GM12878 (cell line): ENCODE data around the gene CROCC. TPM values are rescaled to one million over a fixed set of nuclear protein-coding genes. Genes with fewer than 3 reads are reported as not detected.
"Not testable (repeated sequence)": the region's sequence is repeated elsewhere in the genome, so short reads cannot be mapped to it uniquely, and the experiment has no call there.

Source experiments
- ATAC-seq: fragments of 200-7000 bp; cut with Tn5 transposase; 3 replicates; pipeline ENCODE4 v1.9.1; 2020; ENCODE audit warnings: mild to moderate bottlenecking, moderate library complexity
- BruUV-seq: library from RNA; stranded (reverse); fragments of 400-500 nt; replicated peaks from 2 replicates; lab custom pipeline; 2021; lab: Mats Ljungman, UMichigan
- CTCF ChIA-PET: fragments of 300-600 bp; sonication (Branson Sonifier 250); formaldehyde crosslinking; extraction: SDS; loops from one replicate; lab custom pipeline; 2021; ENCODE audit warnings: inconsistent platforms; lab: Yijun Ruan, JAX
- POLR2A ChIA-PET: fragments of 350-600 bp; formaldehyde crosslinking; extraction: SDS; loops from one replicate; lab custom pipeline; 2021; ENCODE audit warnings: inconsistent platforms; lab: Charles Lee
- RAD21 ChIA-PET: fragments of 300-600 bp; sonication (Branson Sonifier 250); formaldehyde crosslinking; loops from one replicate; lab custom pipeline; 2023; ENCODE audit warnings: antibody characterized with exemption; ENCODE audit not compliant: unreplicated experiment; lab: Charles Lee
- SMC1A ChIA-PET: fragments of 300-600 bp; sonication (Branson Sonifier 250); formaldehyde crosslinking; loops from one replicate; lab custom pipeline; 2023; ENCODE audit not compliant: unreplicated experiment, uncharacterized antibody; lab: Charles Lee
- DNase-seq: peaks from one replicate; pipeline ENCODE4 v3.0.0-alpha.2; 2011; ENCODE audit warnings: low read depth, low spot score
- FAIRE-seq: peaks from 3 replicates; lab custom pipeline; 2011; peaks lifted over from hg19 to GRCh38; lab: Jason Lieb, UNC
- H2AFZ ChIP-seq: 2 replicates; pipeline ENCODE4 v1.6.0; 2011; ENCODE audit warnings: low read depth, low read length, control low read depth; ENCODE audit not compliant: control insufficient read depth
- H3K27ac ChIP-seq: 2 replicates; pipeline ENCODE4 v1.5.1; 2011; ENCODE audit warnings: control low read depth; ENCODE audit not compliant: control insufficient read depth, insufficient read depth
- H3K27me3 ChIP-seq, 2 experiments: replicated peaks in 1 of 2; 2 replicates each; pipeline versions ENCODE4 v1.6.0 to v1.6.1; 2011; ENCODE audit warnings: low read length in 1 of 2; ENCODE audit not compliant: control insufficient read depth in 2 of 2, insufficient read depth in 2 of 2
- H3K36me3 ChIP-seq, 2 experiments: 2 replicates each; pipeline ENCODE4 v1.5.1; 2011; ENCODE audit warnings: low read length in 1 of 2; ENCODE audit not compliant: control insufficient read depth in 2 of 2, insufficient read depth in 2 of 2
- H3K4me1 ChIP-seq: 2 replicates; pipeline ENCODE4 v1.6.1; 2011; ENCODE audit warnings: mild to moderate bottlenecking, low read length, moderate library complexity, mixed read lengths; ENCODE audit not compliant: control insufficient read depth, insufficient read depth
- H3K4me2 ChIP-seq: 2 replicates; pipeline ENCODE4 v1.6.0; 2011; ENCODE audit warnings: control low read depth; ENCODE audit not compliant: control insufficient read depth, insufficient read depth
- H3K4me3 ChIP-seq: fragments of 200-600 bp; sonication (generic); 2 replicates; pipeline ENCODE4 v1.5.1; 2016
- H3K79me2 ChIP-seq: 2 replicates; pipeline ENCODE4 v1.6.0; 2011; ENCODE audit warnings: low read length; ENCODE audit not compliant: control insufficient read depth, insufficient read depth
- H3K9ac ChIP-seq: 2 replicates; pipeline ENCODE4 v1.8.0; 2011; ENCODE audit warnings: low read length, control low read depth, mixed read lengths; ENCODE audit not compliant: control insufficient read depth, insufficient read depth
- H3K9me3 ChIP-seq: replicated peaks from 3 replicates; pipeline ENCODE4 v1.5.1; 2011; ENCODE audit warnings: mild to moderate bottlenecking, low read length; ENCODE audit not compliant: control insufficient read depth, insufficient read depth
- H4K20me1 ChIP-seq: 2 replicates; pipeline ENCODE4 v1.6.0; 2011; ENCODE audit not compliant: control insufficient read depth, insufficient read depth
- MTA2 ChIP-seq: fragments of 450-650 bp; IDR thresholded peaks from 2 replicates; pipeline ENCODE4 v1.6.1; 2016; ENCODE audit warnings: low read depth, mild to moderate bottlenecking, moderate library complexity
- NR2F1 ChIP-seq: fragments of 450-650 bp; conservative IDR thresholded peaks from 2 replicates; pipeline ENCODE4 v1.6.1; 2017; ENCODE audit warnings: mild to moderate bottlenecking
- RUNX3 ChIP-seq: IDR thresholded peaks from 2 replicates; pipeline ENCODE4 v1.6.1; 2012; ENCODE audit warnings: low read length, inconsistent platforms
- SMAD5 ChIP-seq: IDR thresholded peaks from 2 replicates; pipeline ENCODE4 v1.6.1; 2016; ENCODE audit warnings: antibody characterized with exemption, low read depth
- SRF ChIP-seq, 2 experiments: IDR thresholded peaks; 2 replicates each; pipeline ENCODE4 v1.6.1; 2011; ENCODE audit warnings: low read depth in 2 of 2, low read length in 2 of 2, mild to moderate bottlenecking in 1 of 2, moderate library complexity in 1 of 2
- TARDBP ChIP-seq: IDR thresholded peaks from 2 replicates; pipeline ENCODE4 v1.6.1; 2016; ENCODE audit warnings: borderline replicate concordance
- WGBS: methylation state at CpG from one replicate; pipeline ENCODE4 v1.1.6; 2016; ENCODE audit warnings: low lambda C conversion rate; ENCODE audit not compliant: insufficient replicate concordance, insufficient coverage; ENCODE audit errors: missing lambda C conversion rate; 5-methylcytosine and 5-hydroxymethylcytosine counted together
- in situ Hi-C: fragments of 300-500 bp; cut with MboI; formaldehyde crosslinking; loops from 9 replicates; pipeline ENCODE4 v1.14.3; 2018; ENCODE audit warnings: mixed read lengths
- intact Hi-C: fragments of 100-400 bp; cut with micrococcal nuclease; formaldehyde crosslinking; loops from one replicate; pipeline ENCODE4 v1.14.2; 2022; ENCODE audit not compliant: unreplicated experiment
- polyA plus RNA-seq, 11 experiments: library from polyadenylated mRNA; depleted of rRNA in 4 of 11; unstranded in 6 of 11; stranded (reverse) in 5 of 11; fragments of >200 nt; fragmentation: Nextera tagmentation in 4 of 11; fragmentation: Illumina TruSeq in 1 of 11; extraction: Ambion mirVana in 4 of 11; extraction: Trizol in 1 of 11; gene quantifications; 1 replicate in 1 of 11; 2 replicates in 10 of 11; pipeline versions ENCODE4 v1.2.1 to v1.2.3, GENCODE V29; 2011 to 2016; ENCODE audit warnings: inconsistent platforms in 2 of 11, missing spikeins in 2 of 11, low read depth in 1 of 11
- total RNA-seq, 4 experiments: library from RNA; depleted of rRNA in 3 of 4; stranded (reverse); fragments of >200 nt in 3 of 4; fragmentation: Illumina TruSeq in 1 of 4; extraction: Trizol in 1 of 4; gene quantifications; 2 replicates each; pipeline versions ENCODE4 v1.2.1 to v1.2.3, GENCODE V29; 2013 to 2021
- TF ChIP-seq, protein P1 (sequence below): fragments of 450-650 bp; IDR thresholded peaks from 2 replicates; pipeline ENCODE4 v1.6.1; 2018; ENCODE audit warnings: mild to moderate bottlenecking, low read depth, moderate library complexity; ENCODE audit not compliant: partially characterized antibody
- TF ChIP-seq, protein P2 (sequence below): fragments of 450-650 bp; formaldehyde crosslinking; IDR thresholded peaks from 2 replicates; pipeline ENCODE4 v1.4.0; 2022; ENCODE audit warnings: mild to moderate bottlenecking, moderate library complexity
- TF ChIP-seq, protein P3 (sequence below): IDR thresholded peaks from 2 replicates; pipeline ENCODE4 v1.6.1; 2012; ENCODE audit warnings: low read depth, low read length, improper control_type of control experiment

CROCC gene
- total and polyA plus RNA-seq, 10 of the 15 experiments (the other 5 are each of a cell fraction or from before 2014, with no cell fraction given): 0.04 to 5.5 (median 2.3) TPM

DNA sequence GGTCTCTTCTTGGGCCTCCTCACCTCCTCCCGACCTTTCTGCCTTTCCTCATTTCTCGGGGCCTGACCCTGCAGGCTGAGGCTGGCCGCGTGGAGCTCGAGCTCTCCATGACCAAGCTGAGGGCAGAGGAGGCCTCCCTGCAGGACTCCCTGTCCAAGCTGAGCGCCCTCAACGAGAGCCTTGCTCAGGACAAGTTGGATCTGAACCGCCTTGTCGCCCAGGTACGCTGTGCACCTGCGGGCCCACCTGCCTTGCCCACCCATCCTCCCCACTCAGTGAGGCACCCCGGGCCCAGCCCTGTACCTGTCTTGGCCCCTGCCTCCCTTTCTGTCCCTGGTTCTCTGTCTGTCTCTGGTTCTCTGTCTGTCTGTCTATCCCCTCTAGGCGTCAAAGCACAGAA is 24.5 kb downstream of the CROCC start:
- ATAC-seq, BruUV-seq, H4K20me1 ChIP-seq, H3K4me3 ChIP-seq, DNase-seq, H3K79me2 ChIP-seq, FAIRE-seq, H3K36me3 ChIP-seq, POLR2A ChIA-PET, H3K27ac ChIP-seq, H2AFZ ChIP-seq, H3K9me3 ChIP-seq, intact Hi-C loops, H3K9ac ChIP-seq, H3K4me1 ChIP-seq, H3K4me2 ChIP-seq, H3K27me3 ChIP-seq: not testable (repeated sequence)
- CTCF ChIA-PET: interaction anchor here (1.6 kb wide), 1 partner anchor 325 kb away, joined by 7 read pairs; no protein-coding TSS in a partner anchor
- SMC1A ChIA-PET: interaction anchor here (2.1 to 2.2 kb wide), 2 partner anchors 100 to 326 kb away, joined by 5 read pairs; no protein-coding TSS in a partner anchor
- in situ Hi-C loops: loop anchor here (10.0 kb wide), 1 partner anchor 289 kb away; no protein-coding TSS in a partner anchor
- 43% methylated on average over 9 of the region's 13 CpGs for WGBS
- RAD21 ChIA-PET: interaction anchor here (0.8 kb wide), 1 partner anchor 325 kb away, joined by 3 read pairs; no protein-coding TSS in a partner anchor

DNA sequence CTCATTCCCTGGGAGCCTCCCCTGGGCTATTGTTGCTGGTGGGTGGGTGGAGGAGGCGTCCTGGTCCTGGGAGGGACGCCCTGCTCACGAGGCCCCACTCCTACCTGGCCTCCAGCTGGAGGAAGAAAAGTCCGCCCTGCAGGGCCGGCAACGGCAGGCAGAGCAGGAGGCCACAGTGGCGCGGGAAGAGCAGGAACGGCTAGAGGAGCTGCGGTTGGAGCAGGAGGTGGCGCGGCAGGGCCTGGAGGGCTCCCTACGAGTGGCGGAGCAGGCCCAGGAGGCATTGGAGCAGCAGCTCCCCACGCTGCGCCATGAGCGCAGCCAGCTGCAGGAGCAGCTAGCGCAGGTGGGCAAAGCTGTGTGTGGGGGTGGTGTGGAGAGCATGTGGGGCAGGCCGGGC is 24.9 kb downstream of the CROCC start:
- BruUV-seq: no TSS peak
- TF ChIP-seq, protein P1, sequence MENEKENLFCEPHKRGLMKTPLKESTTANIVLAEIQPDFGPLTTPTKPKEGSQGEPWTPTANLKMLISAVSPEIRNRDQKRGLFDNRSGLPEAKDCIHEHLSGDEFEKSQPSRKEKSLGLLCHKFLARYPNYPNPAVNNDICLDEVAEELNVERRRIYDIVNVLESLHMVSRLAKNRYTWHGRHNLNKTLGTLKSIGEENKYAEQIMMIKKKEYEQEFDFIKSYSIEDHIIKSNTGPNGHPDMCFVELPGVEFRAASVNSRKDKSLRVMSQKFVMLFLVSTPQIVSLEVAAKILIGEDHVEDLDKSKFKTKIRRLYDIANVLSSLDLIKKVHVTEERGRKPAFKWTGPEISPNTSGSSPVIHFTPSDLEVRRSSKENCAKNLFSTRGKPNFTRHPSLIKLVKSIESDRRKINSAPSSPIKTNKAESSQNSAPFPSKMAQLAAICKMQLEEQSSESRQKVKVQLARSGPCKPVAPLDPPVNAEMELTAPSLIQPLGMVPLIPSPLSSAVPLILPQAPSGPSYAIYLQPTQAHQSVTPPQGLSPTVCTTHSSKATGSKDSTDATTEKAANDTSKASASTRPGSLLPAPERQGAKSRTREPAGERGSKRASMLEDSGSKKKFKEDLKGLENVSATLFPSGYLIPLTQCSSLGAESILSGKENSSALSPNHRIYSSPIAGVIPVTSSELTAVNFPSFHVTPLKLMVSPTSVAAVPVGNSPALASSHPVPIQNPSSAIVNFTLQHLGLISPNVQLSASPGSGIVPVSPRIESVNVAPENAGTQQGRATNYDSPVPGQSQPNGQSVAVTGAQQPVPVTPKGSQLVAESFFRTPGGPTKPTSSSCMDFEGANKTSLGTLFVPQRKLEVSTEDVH: no peak
- TF ChIP-seq NR2F1 (no peak), TARDBP (no peak), SRF (IDR thresholded peaks at IDR 0.05; ENCODE audit: low read depth in 2 of 2, low read length in 2 of 2) (no peak), SMAD5 (no peak), RUNX3 (no peak), MTA2 (no peak)
- TF ChIP-seq, protein P2, sequence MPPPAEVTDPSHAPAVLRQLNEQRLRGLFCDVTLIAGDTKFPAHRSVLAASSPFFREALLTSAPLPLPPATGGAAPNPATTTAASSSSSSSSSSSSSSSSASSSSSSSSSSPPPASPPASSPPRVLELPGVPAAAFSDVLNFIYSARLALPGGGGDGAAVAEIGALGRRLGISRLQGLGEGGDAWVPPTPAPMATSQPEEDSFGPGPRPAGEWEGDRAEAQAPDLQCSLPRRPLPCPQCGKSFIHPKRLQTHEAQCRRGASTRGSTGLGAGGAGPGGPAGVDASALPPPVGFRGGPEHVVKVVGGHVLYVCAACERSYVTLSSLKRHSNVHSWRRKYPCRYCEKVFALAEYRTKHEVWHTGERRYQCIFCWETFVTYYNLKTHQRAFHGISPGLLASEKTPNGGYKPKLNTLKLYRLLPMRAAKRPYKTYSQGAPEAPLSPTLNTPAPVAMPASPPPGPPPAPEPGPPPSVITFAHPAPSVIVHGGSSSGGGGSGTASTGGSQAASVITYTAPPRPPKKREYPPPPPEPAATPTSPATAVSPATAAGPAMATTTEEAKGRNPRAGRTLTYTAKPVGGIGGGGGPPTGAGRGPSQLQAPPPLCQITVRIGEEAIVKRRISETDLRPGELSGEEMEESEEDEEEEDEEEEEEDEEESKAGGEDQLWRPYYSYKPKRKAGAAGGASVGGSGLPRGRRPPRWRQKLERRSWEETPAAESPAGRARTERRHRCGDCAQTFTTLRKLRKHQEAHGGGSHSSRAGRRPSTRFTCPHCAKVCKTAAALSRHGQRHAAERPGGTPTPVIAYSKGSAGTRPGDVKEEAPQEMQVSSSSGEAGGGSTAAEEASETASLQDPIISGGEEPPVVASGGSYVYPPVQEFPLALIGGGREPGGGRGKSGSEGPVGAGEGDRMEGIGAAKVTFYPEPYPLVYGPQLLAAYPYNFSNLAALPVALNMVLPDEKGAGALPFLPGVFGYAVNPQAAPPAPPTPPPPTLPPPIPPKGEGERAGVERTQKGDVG: no peak
- TF ChIP-seq, protein P3, sequence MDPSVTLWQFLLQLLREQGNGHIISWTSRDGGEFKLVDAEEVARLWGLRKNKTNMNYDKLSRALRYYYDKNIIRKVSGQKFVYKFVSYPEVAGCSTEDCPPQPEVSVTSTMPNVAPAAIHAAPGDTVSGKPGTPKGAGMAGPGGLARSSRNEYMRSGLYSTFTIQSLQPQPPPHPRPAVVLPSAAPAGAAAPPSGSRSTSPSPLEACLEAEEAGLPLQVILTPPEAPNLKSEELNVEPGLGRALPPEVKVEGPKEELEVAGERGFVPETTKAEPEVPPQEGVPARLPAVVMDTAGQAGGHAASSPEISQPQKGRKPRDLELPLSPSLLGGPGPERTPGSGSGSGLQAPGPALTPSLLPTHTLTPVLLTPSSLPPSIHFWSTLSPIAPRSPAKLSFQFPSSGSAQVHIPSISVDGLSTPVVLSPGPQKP: no peak

More for the DNA sequence above, 24.9 kb downstream of the CROCC start:
- DNase-seq (no peak), FAIRE-seq (no peak), ATAC-seq (no peak)
- intact Hi-C loops: no loop called here
- Histone ChIP-seq H3K79me2 (no peaks in the 10 kb centered on the region), H3K36me3 (no peaks in the 10 kb centered on the region), H3K9me3 (no peaks in the 10 kb centered on the region), H3K9ac (no peak overlapping the region), H3K27ac (no peak overlapping the region), H4K20me1 (no peaks in the 10 kb centered on the region), H2AFZ (no peak overlapping the region), H3K4me3 (no peak overlapping the region), H3K27me3 (no peaks in the 10 kb centered on the region), H3K4me2 (no peak overlapping the region), H3K4me1 (no peaks in the 10 kb centered on the region)
- ChIA-PET RAD21 (interaction anchor here (0.8 kb wide), 1 partner anchor 326 kb away, joined by 3 read pairs; no protein-coding TSS in a partner anchor), CTCF (interaction anchor here (1.6 kb wide), 1 partner anchor 326 kb away, joined by 7 read pairs; no protein-coding TSS in a partner anchor), POLR2A (no interaction called here), SMC1A (interaction anchor here (2.1 kb wide), 1 partner anchor 326 kb away, joined by 5 read pairs; no protein-coding TSS in a partner anchor)
- in situ Hi-C loops: loop anchor here (10.0 kb wide), 1 partner anchor 288 kb away; no protein-coding TSS in a partner anchor
- 52% methylated on average over 18 of the region's 19 CpGs for WGBS
